NOMO-1 (cell line): ENCODE measurements around the gene L3MBTL4.
A peak's percentile ranks its signal among the peaks of the same experiment; 100 is the strongest.
"Not testable (repeated sequence)": the region's sequence is repeated elsewhere in the genome, so short reads cannot be mapped to it uniquely, and the experiment has no call there.

ENCODE experiments used
- DNase-seq, 2 experiments: peaks; one replicate each; lab custom pipeline; 2025; ENCODE audit not compliant: unreplicated experiment in 2 of 2; lab: John Stamatoyannopoulos, UW

Gene L3MBTL4

DNA sequence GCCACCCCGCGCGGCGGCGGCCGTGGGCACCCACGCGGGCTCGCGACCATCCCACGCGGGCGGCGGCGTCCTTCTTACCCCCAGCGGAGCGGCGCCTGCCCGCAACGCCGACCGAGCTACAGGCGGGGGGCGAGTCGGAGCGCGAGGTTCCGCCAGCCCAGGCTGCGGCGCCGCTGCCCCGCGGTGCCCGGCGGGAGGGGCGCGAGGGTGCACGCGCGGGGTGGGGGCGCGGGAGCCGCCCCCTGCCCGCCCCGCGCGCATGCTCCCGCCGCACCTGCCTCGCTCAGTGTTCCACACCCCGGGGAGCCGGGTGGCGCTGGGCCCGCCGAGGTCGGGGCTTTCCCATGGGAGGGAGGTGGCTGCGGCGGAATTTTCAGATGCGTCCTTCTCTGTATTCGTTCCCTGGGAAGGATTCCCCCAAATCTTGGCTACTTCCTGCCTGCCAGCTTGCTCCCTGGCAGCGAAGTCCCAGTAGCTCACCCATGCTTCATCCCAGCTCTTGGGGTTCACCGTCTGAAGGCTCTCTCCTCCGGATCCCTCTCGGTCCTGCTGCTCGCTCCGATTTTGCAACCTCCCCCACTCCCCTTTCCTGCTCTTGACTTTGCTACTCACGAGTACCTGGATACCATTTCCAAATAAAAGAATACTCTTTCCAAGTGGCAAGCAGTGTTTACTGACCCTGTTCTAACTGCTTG lies at the start of gene L3MBTL4:
TSS of gene L3MBTL4 (minus strand) at position 189 of the 695 bp plus-strand sequence. CDS start 103,286 bp downstream, outside the sequence.
- DNase-seq = no peak

DNA sequence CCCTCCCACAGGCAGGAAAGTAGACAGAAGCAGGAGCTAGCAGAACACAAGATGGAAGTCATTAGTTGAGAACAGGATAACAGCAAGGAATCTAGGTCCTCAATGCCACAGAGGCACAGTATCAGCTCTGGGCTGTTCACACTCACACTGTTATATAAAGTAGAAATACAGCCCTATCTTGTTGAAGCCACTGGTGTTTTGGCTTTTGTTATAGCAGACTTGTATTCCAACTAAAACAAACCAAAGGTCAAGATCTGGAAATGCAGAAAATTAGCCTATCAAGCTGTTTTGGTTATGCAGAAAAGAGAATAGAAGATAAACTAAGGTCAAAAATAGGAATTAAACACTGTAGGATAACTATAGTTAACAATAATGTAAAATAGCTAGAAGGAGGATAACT lies 37.5 kb upstream of the L3MBTL4 start:
- no peak for DNase-seq

DNA sequence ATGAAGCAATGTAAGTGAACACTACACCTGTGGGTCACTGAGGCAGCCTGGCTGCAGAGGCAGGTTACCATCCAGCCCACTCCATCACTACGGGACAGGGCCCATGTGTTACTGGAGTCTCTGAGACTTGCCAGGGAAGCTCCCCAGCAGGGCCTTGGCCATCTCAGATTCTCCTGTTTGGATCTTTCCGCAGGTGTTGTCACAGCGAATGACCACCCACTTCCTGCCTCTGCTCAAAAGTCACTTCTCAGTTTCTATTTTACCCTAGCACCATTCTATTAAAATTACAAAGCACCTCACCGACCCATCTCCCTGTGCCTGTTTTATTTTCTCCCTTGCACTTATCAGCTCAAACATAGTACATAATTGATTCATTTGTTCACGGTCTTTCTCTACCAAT lies 34.5 kb upstream of the L3MBTL4 start:
- no peak for DNase-seq

DNA sequence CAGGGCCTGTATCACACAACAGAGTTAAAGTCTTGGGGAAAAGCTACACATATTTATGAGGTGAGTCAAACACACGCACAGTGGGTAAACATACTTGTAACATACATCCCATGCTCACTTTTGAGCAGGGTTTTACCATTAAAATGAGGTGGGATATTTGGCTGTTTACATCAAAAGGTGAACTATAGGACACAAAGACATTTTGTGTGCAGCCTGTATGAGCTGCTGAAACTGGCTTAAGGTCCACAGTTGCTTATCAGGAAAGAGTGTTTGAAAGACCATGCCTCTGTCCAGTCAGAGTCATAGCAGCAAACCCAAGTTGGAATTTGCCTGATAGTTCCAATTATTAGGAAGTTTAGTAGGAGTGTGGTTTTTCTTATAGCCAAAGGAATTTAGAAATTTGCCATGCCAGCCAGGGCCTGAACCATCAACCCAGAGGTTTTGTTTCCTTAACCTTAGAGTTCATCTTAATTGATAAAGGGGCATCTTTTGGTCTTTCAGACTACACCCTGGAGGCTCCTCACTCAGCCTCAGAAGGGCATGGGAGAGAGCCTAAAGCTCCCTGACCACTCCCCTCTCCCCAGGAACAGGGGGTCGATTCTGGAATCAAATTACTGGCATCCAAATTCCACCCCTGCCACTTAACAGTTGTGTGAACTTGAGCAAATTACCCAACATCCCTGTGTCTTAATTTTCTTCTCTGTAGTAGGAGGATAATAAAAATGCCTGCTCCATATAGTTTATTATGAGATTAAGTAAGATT lies 29.9 kb upstream of the L3MBTL4 start:
- DNase-seq = no peak

DNA sequence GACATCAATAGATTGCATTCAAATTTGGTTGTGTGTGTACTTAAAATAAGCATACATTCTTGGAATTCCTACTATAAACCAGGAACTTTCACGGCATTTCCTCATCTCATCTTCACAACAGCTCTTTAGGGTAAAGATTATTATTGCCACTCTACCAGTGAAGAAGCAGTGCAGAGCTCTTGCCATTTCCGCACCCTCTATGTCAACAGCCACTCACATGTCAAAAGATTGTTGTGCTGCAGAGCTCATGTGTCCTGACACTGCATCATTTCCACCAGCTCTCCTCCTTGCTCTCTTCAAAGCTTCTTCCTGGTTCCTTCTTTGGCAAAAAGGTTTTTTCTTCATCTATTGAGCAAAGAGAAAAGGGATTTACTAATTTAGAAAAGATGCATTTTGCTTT lies 26.5 kb upstream of the L3MBTL4 start:
- DNase-seq = no peak

DNA sequence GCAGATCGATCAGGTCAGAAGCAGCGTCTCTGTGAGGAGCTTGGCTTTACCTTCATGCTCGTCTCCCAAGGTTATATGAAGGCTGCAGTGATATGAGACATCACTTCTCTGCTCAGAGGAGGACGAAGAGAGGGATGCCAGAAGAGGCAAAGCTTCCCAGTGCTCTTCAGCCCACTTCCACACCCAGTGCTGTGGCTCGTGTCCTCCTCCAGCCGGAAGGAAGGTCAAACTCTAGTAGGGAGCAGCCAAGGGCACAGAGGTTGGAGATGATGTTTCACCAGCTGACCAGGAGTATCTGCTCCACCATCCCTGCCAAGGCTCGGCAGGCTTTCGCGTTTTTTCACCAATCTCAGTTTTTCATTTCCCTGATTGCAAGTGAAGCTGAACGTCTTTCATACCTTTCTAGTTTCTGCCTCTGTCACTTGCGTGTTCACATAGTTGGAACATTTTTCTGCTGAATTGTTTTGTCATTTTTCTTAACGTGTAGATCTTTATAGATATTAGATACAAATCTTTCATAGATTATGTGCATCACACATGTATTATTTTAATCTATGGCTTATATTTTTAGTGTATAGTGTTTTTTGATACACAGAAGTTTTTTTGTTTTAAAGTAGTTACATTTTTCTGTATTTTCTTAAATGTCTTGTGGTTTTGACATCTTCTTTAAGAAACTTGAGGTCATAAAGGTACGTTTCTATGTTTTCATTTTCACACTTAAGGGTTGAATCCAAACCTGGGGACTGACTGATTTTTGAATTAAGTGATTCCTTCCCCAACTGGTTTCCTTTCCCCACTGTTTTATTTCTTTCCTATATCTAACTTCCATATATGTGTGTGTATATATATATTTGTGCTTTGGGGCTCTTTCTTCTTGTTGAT lies 23.5 kb upstream of the L3MBTL4 start:
- no peak for DNase-seq

DNA sequence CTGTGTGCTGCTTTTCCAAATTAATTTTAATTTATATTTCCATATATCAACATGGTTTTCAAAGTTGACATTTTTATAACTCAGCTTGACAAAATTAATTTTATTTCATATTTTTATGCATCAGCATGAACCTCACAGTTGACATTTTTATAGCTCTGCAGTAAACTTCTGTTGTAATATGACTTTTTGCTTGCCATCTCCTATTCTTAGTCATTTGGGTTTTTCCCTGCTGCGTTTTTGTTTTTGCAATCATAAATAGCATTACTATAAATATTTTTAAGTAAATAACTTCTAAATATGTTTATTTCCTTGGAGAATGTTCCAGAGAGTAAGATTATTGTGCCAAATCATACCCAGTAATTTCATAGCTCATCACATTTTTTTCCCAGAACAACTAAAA lies 21.0 kb upstream of the L3MBTL4 start:
- no peak for DNase-seq

DNA sequence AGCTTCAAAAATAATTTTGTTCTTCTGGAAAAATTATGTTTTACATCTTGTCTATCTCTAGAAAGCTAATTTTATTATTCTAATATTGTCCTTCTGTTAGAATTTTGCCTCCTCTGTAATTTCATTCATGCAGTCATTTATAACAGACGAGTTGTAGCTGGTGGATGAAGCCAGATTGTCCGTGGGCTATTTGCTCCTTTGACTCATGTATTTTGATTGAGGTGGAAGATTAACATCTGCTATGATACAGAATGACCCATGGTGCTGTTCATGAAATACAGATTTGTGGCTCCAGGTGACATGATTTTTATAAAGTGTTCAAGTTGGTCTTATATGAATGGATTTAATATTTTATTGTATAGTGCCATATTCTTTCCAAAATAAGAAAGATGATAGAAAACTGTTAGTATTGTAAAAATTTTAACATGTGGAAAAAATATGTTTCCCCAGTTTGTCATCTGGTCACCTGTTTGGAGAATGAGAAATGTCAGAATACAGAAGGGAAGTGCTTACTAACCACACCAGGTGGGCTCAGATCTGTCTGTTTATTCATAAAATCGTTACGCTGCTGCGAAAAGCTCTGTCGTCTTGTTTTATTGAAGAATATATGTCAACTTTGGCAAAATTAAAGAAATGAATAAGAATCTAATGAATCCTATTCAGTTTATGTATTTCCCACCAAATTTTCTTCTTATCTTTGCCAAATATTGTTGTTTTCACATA lies 20.4 kb upstream of the L3MBTL4 start:
- no peak for DNase-seq

DNA sequence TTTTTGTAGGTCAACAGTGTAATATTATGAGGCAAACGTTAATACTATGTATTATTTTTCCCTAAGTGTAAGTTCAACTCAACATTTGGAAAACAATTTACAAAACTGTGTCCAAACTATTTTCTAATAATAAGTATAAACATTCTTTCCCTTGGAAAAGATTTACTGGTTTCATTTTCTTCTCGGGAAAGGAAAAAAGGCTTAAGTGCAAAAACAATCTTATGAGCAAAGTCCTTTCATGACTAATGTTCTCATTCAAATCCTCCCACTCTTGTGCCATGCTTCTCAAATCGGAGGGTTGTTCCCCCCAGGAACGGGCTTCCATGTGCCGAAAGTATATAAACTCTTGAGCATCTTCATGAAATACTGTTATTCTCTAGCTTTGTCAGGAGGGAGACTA lies 19.8 kb upstream of the L3MBTL4 start:
- DNase-seq = no peak

DNA sequence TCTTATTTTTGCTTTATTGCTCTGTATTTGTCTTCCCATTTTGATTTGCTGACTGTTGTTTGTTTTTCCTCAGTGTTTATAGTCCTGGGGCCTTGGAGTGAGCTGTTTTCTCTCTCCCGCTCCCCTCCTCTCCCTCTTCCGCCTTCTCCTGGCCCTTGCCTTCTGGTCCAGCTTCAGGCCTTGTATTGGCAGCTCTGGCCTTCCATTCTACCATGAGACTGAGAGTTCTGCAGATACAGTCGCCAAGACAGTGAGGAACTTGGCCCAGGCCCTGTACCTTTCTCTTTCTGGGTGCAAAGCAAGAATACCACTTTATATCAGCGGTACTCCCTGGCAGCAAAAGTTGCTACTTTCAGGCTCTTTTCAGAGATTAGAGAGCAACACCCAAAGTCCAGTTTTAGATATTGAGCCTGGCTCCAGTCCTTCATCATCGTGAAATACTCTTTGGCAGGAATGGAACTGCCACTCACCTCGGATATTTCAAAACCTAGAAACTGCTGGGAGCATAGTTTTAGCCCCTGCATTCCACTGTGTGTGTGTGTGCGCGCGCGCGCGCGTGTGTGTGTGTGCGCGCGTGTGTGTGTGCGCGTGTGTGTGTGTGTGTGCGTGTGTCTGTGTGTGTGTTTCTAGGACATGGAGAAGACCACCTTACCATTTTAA lies 17.1 kb upstream of the L3MBTL4 start:
- DNase-seq = no peak

DNA sequence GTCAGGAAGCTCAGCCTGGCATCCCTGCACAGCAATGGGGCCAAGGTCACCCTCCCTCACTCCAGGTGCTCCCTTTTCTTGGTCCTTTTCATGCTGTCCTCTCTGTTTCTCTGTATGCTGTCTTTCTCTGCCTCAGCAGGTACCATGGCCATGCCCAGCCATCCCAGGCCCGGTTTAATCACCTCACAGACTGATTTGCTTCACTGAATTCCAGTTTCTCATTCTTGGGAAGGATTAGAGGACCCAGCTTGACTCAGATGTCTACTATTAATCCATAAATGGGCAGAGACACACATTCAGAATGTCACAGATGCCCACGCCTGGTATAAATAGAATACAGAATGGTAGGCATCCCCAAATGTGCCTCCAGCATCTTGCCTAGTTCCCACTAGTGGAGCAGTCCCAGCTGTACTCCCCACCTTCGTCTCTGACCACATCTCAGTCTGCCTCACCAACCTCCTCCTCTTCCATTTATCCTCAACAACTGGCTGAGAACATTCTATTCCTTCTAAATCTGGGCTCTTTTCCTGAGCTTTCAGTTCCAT lies 14.2 kb upstream of the L3MBTL4 start:
- no peak for DNase-seq

DNA sequence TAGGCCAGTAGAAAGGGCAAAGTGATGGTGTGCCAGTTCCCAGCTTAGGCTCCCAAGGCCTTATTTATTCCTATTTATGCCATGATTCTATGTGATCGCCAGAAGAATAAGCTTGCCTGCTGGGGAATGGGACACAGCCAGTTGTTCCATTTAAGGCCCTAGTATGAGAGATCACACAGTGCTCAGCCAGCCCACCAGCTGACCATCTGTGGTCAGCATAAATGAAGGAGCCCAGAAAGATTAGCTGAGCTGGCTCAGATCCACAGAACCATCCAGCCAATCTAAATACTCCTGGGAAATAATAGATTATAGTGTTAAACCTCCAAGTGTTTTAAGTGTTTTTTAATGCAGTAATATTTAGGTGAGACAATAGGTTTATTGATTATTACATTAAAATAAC lies 12.6 kb upstream of the L3MBTL4 start:
- DNase-seq = no peak

DNA sequence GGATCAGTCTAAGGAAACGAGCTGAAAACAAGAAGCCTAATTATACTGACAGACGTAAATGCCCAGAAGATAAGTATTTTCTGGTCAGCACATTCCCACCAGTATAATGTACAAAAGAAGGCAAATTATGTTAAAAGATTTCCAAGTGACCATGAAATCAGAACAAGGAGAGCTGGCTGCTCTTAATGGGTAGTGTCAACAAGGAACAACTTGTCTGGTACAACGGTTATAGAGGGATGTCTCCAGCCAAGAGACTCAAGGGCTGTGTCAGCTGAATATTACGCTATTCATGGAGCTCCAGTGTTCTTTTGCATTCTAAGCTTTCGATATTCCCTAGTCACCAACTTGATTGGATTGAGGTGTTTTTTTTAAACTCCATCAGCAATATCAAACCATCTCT lies 8.6 kb upstream of the L3MBTL4 start:
- DNase-seq = no peak

DNA sequence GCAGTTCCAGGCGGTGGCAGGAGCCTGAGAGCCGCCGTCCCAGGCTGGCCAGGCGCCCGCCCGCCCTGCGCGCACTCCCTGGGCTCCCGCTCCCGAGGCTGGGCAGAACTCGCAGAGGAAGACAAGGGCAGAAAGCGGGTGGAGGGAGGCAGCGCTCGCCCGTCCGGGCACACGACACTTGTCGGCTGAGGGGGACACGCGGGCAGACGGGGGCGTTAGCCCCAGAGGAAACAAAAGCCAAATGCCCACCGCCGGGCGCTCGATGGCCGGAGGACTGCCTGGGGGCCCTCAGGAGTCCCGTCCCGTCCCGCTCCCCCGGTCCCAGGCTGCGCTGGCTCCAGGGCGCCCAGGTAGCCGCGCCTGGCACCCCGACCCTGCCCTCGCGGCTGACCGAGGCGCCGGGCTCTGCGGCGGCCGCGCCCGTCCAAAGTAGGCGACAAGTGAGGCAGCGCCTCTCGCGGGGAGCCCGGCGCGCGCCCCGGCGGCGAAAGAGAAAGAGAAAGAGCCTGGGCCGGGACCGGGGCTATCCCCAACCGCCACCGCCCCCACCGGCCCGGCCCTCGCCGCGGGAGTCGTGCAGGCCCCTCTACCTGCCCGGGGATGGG lies 491 bp downstream of the L3MBTL4 start:
- DNase-seq = peak; percentile 30 to 49

DNA sequence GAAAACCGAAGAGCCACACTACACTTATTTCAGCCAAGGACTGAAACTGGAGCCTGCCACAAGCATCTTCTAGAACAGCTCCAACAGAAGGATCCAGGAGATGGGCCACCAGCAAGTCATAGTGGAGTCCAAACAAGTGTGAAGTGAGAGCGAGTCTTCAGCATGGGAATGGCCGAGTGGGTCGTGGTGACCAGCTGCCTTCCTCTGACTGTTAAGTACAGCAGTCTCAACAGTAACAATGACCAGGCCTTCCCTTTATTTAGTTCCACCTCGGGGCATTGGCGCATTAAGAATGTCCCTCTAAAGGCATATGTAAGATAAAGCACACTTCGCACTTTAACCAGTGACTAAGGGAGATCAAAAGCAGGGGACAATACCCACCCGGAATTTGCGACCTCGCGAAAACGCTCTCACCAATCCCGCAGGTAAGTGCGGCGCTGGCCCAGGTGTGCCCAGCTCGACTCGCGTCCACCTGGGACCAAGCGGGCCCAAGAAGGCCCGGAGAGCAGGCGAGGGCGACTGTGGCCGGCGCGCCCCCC lies 1.1 kb downstream of the L3MBTL4 start:
- DNase-seq = no peak

DNA sequence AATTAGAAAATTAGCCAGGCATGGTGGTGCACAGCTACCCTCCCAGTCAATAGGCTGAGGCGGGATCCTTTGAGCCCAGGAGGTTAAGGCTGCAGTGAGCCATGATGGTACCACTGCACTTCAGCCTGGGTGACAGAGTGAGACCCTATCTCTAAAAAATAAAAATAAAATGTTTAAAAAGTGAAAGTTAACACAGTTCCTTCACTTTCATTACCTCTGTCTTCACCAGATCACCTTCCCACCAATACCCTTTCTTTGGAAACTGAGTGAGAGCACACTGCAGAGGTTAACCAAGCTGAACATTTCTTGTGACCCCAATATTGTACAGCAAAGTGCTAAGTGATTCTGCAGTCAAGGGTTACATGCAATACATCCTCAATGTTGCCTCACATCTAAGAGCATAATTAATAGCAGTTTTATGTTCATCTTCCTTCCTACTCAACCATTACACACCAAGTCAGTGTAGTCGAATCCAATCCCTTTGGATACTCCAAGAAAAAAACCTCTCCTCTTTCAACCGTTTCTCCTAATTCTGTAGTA lies 1.7 kb downstream of the L3MBTL4 start:
- peak in 1 of 2 experiments; percentile 25 for DNase-seq

DNA sequence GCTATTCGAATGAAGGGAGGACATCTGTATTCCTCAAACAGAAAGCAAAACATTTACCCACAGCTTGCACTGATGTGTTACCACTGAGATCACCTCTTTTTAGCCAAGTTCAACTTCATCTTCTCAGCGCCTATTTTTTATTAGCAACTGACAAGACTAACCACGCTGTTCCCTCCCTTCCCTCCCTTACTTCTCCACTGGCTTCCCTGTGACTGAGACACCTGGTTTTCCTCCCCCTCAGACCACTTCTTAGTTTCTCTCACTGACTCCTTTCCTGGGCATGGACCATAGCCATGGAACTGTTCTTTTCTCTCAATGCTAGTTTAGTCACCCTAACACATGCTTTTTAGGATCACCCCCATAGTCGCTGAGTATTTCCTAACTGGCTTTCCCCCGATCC lies 3.3 kb downstream of the L3MBTL4 start:
- no peak for DNase-seq

DNA sequence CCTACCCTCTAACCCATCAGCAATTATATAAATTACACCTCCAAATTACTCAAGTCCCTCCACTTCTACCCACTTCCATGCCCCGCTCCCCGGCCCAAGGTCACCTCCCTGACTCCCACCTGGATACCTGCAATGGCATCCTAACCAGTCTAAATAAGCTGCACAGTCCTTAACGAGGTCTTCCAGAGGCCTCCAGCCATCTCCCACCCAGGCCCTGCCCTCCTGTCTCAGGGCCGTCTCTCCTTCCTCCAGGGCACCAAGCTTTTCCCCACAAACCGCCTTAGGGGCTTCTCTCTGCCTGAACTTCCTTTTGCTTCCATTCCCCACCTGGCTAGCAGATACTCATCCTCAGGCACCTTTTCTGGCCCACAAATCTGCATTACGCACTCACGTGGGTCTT lies 4.8 kb downstream of the L3MBTL4 start:
- no peak for DNase-seq

DNA sequence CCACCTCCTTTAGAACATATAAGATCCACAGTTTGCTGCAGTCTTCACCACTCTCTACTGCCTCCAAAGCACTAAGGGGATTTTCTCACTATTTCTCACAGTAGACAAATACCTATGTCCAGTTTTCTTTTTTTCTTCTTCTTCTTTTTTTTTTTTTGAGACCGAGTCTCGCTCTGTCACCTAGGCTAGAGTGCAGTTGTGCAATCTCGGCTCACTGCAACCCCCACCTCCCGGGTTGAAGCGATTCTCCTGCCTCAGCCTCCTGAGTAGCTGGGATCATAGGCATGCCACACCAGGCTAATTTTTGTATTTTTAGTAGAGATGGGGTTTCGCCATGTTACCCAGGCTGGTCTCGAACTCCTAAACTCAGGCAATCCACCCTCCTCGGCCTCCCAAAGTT lies 6.2 kb downstream of the L3MBTL4 start:
- DNase-seq = not testable (repeated sequence)
